ENCODE measurements around the gene HTT. TPM values are rescaled to one million over a fixed set of nuclear protein-coding genes. Genes with fewer than 3 reads are reported as not detected.

Gene HTT
- total and polyA plus RNA-seq, 2 of the 13 experiments (the other 11 are each of a cell fraction or from before 2014, with no cell fraction given): 17.5 to 19.5 TPM

- Histone ChIP-seq H3K27me3 (ENCODE audit: control insufficient read depth in 1 of 2, insufficient read depth in 2 of 2, low read length in 2 of 2) (no peaks in the 10 kb centered on the region), H3K4me3 (replicated peaks in 1 of 3; ENCODE audit: insufficient read depth in 1 of 3, low read depth in 2 of 3, low read length in 3 of 3) (no peak overlapping the region), H3K79me2 (ENCODE audit: insufficient read depth, low read length) (no peaks in the 10 kb centered on the region), H3K9ac (ENCODE audit: insufficient read depth, low read depth, low read length) (no peak overlapping the region), H3K4me1 (ENCODE audit: insufficient read depth, low read length) (peaks cover 57% of the 10 kb centered on the region), H3K36me3 (replicated peaks in 1 of 2; ENCODE audit: control insufficient read depth in 1 of 2, insufficient read depth in 2 of 2, low read length in 2 of 2) (peaks cover 12 to 31% of the 10 kb centered on the region in 2 experiments; a peak in 4 of 5 replicates), H4K20me1 (ENCODE audit: insufficient read depth, low read length) (no peaks in the 10 kb centered on the region), H3K9me3 (ENCODE audit: low read length) (no peaks in the 10 kb centered on the region), H2AFZ (ENCODE audit: low read length) (no peak overlapping the region), H3K4me2 (ENCODE audit: low read depth, low read length) (peak overlapping the region; percentile 59; the same call in 1 of the 2 replicates), H3K27ac (ENCODE audit: extremely low read length, insufficient read depth, low read length) (peak overlapping the region; percentile 95)
- in situ Hi-C loops (cut with HindIII; ENCODE audit: extremely low pct_ligation_motif_present, low pct_unique_long_range_greater_than_20kb) (no loop called here), intact Hi-C loops (cut with micrococcal nuclease; ENCODE audit: unreplicated experiment) (loop anchor here (10.0 kb wide), 1 partner anchor 63 kb away; no protein-coding TSS in a partner anchor)
- BruUV-seq (replicated peaks): no TSS peak
- ChIA-PET CTCF (ENCODE audit: low intra/inter-chr PET ratio, low total read pairs) (no interaction called here), POLR2A (interaction anchor here (0.7 kb wide), 2 partner anchors 48 to 444 kb away, joined by 3 to 5 read pairs; no protein-coding TSS in a partner anchor)
- peak; percentile 23 for FAIRE-seq
- WGBS (ENCODE audit: low lambda C conversion rate): 87% methylated on average over 11 of the region's 11 CpGs
- DNase-seq (ENCODE audit: low spot score): peak; percentile 53
- ATAC-seq: peak; percentile 27
- no peak; the same call in 1 of the 2 replicates for TF ChIP-seq MYC (CRISPR knock-in tag; IDR thresholded peaks at IDR 0.05; ENCODE audit: borderline replicate concordance)
- no peak for TF ChIP-seq ZNF597 (CRISPR knock-in tag; IDR thresholded peaks at IDR 0.05)
- no peak for TF ChIP-seq GABPA (IDR thresholded peaks at IDR 0.05; ENCODE audit: low read depth, low read length)
- TF ChIP-seq GABPA (CRISPR knock-in tag; IDR thresholded peaks at IDR 0.05; ENCODE audit: low read depth): 0 out of 2 replicates have a peak, but pooled peaks have one; percentile 9
- no peak for TF ChIP-seq ZNF775 (CRISPR knock-in tag; IDR thresholded peaks at IDR 0.05; ENCODE audit: borderline replicate concordance)
- no peak for TF ChIP-seq GPN1 (CRISPR knock-in tag; IDR thresholded peaks at IDR 0.05; ENCODE audit: borderline replicate concordance)
- peak; percentile 27; the same call in 1 of the 2 replicates for TF ChIP-seq TCF7 (IDR thresholded peaks at IDR 0.05; ENCODE audit: low read depth)
- no peak for TF ChIP-seq ZNF160 (CRISPR knock-in tag; IDR thresholded peaks at IDR 0.05)
- TF ChIP-seq IKZF4 (CRISPR knock-in tag; IDR thresholded peaks at IDR 0.05; ENCODE audit: borderline replicate concordance, low read depth, not compliant biosample characterization): no peak
- no peak for TF ChIP-seq SRSF4 (IDR thresholded peaks at IDR 0.05; ENCODE audit: low read depth, low read length, poor library complexity, severe bottlenecking)
- TF ChIP-seq ZNF143 (CRISPR knock-in tag; IDR thresholded peaks at IDR 0.05): no peak
- TF ChIP-seq PAF1 (CRISPR knock-in tag; IDR thresholded peaks at IDR 0.05): no peak
- TF ChIP-seq ZNF607 (CRISPR knock-in tag; IDR thresholded peaks at IDR 0.05; ENCODE audit: borderline replicate concordance): 0 out of 2 replicates have a peak, but pooled peaks have one; percentile 33
- no peak for TF ChIP-seq RFX1 (IDR thresholded peaks at IDR 0.05)
- no peak for TF ChIP-seq ZIK1 (CRISPR knock-in tag; IDR thresholded peaks at IDR 0.05; ENCODE audit: borderline replicate concordance, low read depth)
- TF ChIP-seq ZNF24 (IDR thresholded peaks at IDR 0.05): no peak
- no peak for TF ChIP-seq ZNF234 (CRISPR knock-in tag; conservative IDR thresholded peaks at IDR 0.05)
- no peak for TF ChIP-seq ZNF136 (CRISPR knock-in tag; IDR thresholded peaks at IDR 0.05; ENCODE audit: low read depth)
- TF ChIP-seq CSRNP2 (CRISPR knock-in tag; conservative IDR thresholded peaks at IDR 0.05; ENCODE audit: low read depth): no peak
- no peak for TF ChIP-seq NFIB (CRISPR knock-in tag; IDR thresholded peaks at IDR 0.05; ENCODE audit: borderline replicate concordance)
- no peak for TF ChIP-seq E2F1 (CRISPR knock-in tag; IDR thresholded peaks at IDR 0.05)
Observed at GRCh38 chr4:3201718-3202702, 127.5 kb downstream of the HTT start.

All from HepG2 (cell line).